ENCODE measurements around the gene POLR2B. TPM values are rescaled to one million over a fixed set of nuclear protein-coding genes. Genes with fewer than 3 reads are reported as not detected.

POLR2B gene
- total and polyA plus RNA-seq, 8 donors = 18.5 to 446 (median 60.9) TPM

DNA sequence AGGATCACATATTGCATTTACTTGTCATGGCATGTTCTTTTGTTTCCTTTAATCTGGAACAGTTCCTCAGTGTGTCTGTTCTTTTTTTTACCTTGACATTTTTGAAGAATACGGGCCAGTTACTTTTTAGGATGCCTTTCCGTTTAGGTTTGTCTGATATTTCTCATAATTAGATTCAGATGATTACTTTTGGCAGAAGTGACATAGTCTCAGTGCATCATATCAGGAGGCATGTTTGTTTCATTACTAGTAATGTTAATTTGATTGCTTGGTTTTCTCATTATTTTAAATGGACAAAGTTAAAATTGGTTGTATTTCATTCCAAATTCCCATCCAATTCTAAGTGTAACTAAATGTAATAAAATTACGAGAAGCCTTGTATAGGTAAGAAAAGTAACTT is 8.3 kb downstream of the POLR2B start:
- intact Hi-C loops (cut with DNase I; ENCODE audit: low total_unique reads) = no loop called here
- 93 to 96% (median 95%) methylated on average over 3 of the region's 3 CpGs for WGBS, 5 donors

GRCh38 chr4:56990109-56990905 is 11.6 kb downstream of the POLR2B start:
- peaks cover 56 to 96% (median 92%) of the 10 kb centered on the region in 4 donors for H3K36me3 ChIP-seq
- DNase-seq = no peak
- peaks cover 0 to 19% (median 8%) of the 10 kb centered on the region in 4 donors for H3K4me1 ChIP-seq
- no peaks in the 10 kb centered on the region for H3K27me3 ChIP-seq
- TF ChIP-seq, protein P1, sequence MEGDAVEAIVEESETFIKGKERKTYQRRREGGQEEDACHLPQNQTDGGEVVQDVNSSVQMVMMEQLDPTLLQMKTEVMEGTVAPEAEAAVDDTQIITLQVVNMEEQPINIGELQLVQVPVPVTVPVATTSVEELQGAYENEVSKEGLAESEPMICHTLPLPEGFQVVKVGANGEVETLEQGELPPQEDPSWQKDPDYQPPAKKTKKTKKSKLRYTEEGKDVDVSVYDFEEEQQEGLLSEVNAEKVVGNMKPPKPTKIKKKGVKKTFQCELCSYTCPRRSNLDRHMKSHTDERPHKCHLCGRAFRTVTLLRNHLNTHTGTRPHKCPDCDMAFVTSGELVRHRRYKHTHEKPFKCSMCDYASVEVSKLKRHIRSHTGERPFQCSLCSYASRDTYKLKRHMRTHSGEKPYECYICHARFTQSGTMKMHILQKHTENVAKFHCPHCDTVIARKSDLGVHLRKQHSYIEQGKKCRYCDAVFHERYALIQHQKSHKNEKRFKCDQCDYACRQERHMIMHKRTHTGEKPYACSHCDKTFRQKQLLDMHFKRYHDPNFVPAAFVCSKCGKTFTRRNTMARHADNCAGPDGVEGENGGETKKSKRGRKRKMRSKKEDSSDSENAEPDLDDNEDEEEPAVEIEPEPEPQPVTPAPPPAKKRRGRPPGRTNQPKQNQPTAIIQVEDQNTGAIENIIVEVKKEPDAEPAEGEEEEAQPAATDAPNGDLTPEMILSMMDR (IDR thresholded peaks at IDR 0.05) = no peak
- TF ChIP-seq EP300 (IDR thresholded peaks at IDR 0.05) (no peak), POLR2AphosphoS5 (IDR thresholded peaks at IDR 0.05) (no peak), POLR2A (IDR thresholded peaks at IDR 0.05) (no peak)
- intact Hi-C loops (cut with DNase I; ENCODE audit: low total_unique reads) = no loop called here
- no peak overlapping the region for H3K4me3 ChIP-seq
- H3K27ac ChIP-seq = no peak overlapping the region
- no peaks in the 10 kb centered on the region for H3K9me3 ChIP-seq
- 85 to 94% (median 90%) methylated on average over 6 of the region's 6 CpGs for WGBS, 5 donors

More for the DNA sequence above, 8.3 kb downstream of the POLR2B start:
- no peaks in the 10 kb centered on the region for H3K27me3 ChIP-seq
- peaks cover 0 to 35% (median 21%) of the 10 kb centered on the region in 4 donors for H3K4me1 ChIP-seq
- H3K36me3 ChIP-seq = peaks cover 48 to 72% (median 69%) of the 10 kb centered on the region in 4 donors
- no peaks in the 10 kb centered on the region for H3K9me3 ChIP-seq
- no peak overlapping the region for H3K4me3 ChIP-seq
- H3K27ac ChIP-seq = no peak overlapping the region
- no peak for DNase-seq
- no peak for TF ChIP-seq POLR2AphosphoS5 (IDR thresholded peaks at IDR 0.05)
- TF ChIP-seq, protein P1 (IDR thresholded peaks at IDR 0.05) = no peak
- TF ChIP-seq POLR2A (IDR thresholded peaks at IDR 0.05) = no peak
- no peak for TF ChIP-seq EP300 (IDR thresholded peaks at IDR 0.05)

GRCh38 chr4:56995525-56995924 is 16.8 kb downstream of the POLR2B start:
- peak in 1 of 3 donors; percentile 59 for TF ChIP-seq POLR2AphosphoS5 (IDR thresholded peaks at IDR 0.05)
- no peak for TF ChIP-seq EP300 (IDR thresholded peaks at IDR 0.05)
- no peak overlapping the region for H3K4me3 ChIP-seq
- 17 to 37% (median 31%) methylated on average over 7 of the region's 7 CpGs for WGBS, 5 donors
- H3K36me3 ChIP-seq = peaks cover 41 to 95% (median 83%) of the 10 kb centered on the region in 4 donors
- H3K27me3 ChIP-seq = no peaks in the 10 kb centered on the region
- H3K4me1 ChIP-seq = peaks cover 0 to 17% (median 8%) of the 10 kb centered on the region in 4 donors
- no peaks in the 10 kb centered on the region for H3K9me3 ChIP-seq
- peak overlapping the region in 3 of 5 donors; percentile 24 to 61 (median 43) for H3K27ac ChIP-seq
- DNase-seq = peak; percentile 56 to 85
- intact Hi-C loops (cut with DNase I; ENCODE audit: low total_unique reads) = no loop called here

- H3K4me3 ChIP-seq = no peak overlapping the region
- DNase-seq = no peak
- no peaks in the 10 kb centered on the region for H3K9me3 ChIP-seq
- intact Hi-C loops (cut with DNase I; ENCODE audit: low total_unique reads) = no loop called here
- H3K4me1 ChIP-seq = peaks cover 0 to 12% (median 6%) of the 10 kb centered on the region in 4 donors
- no peaks in the 10 kb centered on the region for H3K27me3 ChIP-seq
- H3K27ac ChIP-seq = no peak overlapping the region
- WGBS, 5 donors = 96 to 100% (median 100%) methylated on average over 1 of the region's 1 CpG
- peaks cover 45 to 97% (median 86%) of the 10 kb centered on the region in 4 donors for H3K36me3 ChIP-seq
- TF ChIP-seq EP300 (IDR thresholded peaks at IDR 0.05) (no peak), POLR2AphosphoS5 (IDR thresholded peaks at IDR 0.05) (no peak), POLR2A (IDR thresholded peaks at IDR 0.05) (no peak)
- TF ChIP-seq, protein P1 (IDR thresholded peaks at IDR 0.05) = no peak
Measured at GRCh38 chr4:56999751-57000150, 21.1 kb downstream of the POLR2B start.
